GM19455 (cell line): Measurements from ENCODE around the gene TCEANC2.
"Not testable (repeated sequence)": the region's sequence is repeated elsewhere in the genome, so short reads cannot be mapped to it uniquely, and the experiment has no call there.

Source experiments
- ATAC-seq: cut with Tn5 transposase; IDR thresholded peaks from one replicate; pipeline ENCODE4 v1.9.1; 2021; ENCODE audit not compliant: unreplicated experiment

Gene TCEANC2

DNA sequence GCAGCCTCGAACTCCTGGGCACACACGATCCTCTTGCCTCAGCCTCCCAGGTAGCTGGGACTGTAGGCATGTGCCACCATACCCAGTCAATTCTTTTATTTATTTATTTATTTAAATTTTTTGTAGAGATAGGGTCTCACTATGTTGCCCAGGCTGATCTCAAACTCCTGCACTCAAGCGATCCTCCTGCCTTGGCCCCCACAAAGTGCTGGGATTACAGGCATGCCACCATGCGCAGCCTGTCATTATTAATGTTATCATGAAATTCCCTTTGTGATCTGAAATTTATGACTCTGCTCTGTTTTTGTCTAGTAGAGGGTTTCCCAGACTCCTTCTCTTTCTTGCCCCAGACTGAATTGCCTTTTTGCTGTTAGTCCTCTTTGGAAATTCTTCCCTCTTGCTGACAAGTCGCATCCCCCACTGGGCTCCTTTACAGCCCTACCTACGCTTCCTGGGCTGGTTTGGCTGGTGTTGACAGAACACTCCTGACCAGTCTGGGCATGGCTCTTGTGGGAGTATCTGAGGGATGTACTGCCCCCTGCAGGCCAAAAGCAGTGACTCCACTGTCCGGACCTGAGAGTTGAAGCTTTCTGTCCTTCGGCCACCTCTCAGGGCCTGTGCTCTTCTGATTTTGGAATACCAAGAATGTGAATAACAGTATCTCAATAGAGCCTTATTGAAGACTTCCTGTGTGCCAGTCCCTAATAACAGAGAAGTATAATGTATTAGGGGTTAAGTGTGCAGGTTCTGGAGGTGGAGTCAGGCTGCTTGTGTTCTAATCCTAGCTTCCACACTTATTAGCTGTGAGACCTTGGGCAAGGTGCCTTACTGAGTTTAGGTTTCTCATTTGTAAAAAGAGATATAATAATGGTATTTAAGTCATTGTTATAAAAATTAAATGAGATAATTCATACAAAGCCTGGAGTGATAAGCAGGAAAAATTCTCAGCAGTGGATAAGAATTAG lies 28.2 kb downstream of the TCEANC2 start:
- no peak for ATAC-seq

DNA sequence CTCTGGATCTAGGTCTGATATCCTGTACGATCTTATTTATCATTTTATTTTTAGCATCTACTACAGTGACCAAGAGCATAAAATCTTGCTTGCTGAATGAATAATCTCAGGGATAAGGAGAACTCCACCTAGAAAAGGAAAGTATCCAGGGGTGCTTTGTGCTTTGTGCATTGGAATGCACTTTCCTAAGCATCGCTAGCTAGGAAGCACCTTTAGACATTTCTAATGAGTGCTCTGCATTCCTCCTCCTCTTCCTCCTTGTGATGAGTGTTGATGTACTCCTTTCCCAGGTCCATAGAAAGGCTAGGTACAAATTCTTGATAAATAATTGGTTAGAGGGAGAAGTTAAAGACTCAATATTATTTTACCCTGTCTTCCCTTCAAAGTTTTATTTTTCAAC lies 31.4 kb downstream of the TCEANC2 start:
- ATAC-seq, result no peak

DNA sequence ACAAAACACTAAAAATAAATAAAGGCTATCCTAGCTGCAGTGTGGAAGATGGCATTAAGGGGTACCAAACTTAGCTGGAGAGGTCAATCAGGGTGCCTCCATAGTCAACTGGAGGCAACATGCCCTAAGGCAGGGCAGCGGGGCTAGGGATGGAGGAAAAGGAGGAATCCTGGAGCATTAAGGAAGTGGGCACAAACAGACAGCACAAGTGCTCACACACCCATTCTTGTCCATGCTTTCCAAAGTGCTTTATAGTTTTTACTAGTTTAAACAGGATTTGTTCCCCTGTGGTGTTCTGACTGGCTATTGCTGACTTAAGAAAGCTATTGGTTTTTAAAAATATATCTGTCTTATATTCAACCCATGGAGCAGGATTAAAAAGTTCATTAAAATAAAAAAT lies 33.3 kb downstream of the TCEANC2 start:
- ATAC-seq, result no peak

DNA sequence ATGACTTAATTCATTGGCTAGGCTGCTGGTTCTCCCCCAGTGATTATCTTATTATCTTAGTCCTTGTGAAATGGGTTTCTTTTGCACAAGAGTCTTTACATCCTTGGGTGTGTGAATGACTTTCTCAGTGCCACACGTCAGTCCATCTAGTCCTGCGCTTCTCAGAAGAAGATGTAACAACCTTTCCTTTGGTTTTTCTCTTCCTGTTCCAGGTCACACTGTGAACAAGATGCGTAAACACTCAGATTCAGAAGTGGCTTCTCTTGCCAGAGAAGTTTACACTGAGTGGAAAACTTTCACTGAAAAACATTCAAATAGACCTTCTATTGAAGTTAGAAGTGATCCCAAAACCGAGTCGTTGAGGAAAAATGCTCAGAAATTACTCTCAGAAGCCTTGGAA lies 35.0 kb downstream of the TCEANC2 start:
- no peak for ATAC-seq

DNA sequence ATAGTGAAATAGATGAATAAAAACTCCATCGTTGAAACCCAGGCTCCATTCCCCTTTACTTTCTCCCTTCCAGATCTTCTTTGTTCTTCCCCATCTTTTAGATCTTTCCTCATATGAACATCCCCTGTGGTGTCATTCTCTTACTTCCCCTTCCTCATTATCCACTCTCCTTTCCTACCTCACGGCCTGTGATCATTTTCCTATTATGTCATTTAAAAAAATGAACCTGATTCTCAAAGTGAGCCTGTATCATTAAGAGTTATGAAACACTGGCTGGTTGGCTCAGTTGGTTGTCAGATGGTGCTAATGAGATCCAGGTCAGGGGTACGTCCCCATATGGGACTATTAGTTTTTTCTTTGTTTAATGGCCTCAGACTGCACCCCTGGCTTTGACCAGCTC lies 38.3 kb downstream of the TCEANC2 start:
- no peak for ATAC-seq

DNA sequence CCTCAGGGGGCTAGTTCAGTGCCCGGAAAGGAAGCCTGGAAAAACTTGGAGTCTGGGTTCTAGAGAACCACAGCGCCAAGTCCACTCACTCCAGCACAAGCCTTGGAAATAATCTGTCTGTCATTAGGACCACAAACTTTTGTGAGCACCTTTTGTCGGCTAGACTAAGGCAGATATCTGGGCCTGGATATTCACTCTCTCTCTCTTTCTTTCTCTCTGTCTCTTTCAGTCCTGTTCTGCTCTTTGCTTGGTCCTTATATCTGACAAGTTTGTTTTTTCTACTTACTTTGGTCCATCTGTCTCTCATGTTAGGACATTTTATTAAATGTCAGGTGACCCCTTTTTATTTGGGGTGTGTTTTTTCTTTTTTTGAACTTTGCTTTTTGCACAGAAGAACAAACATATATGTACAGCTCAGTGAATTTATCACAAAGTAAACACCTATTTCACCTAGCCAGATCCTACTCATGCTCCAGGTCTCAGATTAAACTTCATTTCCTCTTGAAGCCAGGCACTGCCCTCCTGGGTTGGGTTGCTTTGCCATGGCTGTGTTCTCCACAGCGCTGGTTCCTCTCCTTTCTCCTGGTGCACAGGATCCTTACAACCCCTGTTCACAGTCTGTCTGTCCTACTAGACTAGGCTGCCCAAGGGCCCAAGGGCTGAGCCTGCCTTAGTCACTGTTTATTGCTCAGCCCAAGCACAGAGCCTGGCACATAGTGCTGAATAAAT lies 40.8 kb downstream of the TCEANC2 start:
- ATAC-seq, result no peak

DNA sequence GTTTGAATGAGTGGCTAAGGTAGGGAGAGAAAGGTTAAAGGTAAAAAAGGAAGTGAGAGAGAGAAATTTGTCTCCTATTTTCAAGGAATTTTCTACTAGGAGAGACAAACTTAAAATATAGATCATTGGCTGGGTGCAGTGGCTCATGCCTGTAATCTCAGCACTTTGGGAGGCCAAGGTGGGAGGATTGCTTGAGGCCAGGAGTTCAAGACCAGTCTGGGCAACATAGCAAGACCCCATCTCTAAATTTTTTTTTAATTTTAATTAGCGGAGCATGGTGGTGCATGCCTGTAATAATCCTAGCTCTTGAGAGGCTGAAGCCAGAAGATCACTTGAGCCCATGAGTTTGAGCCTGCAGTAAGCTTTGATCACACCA lies 41.3 kb downstream of the TCEANC2 start:
- ATAC-seq, result not testable (repeated sequence)

DNA sequence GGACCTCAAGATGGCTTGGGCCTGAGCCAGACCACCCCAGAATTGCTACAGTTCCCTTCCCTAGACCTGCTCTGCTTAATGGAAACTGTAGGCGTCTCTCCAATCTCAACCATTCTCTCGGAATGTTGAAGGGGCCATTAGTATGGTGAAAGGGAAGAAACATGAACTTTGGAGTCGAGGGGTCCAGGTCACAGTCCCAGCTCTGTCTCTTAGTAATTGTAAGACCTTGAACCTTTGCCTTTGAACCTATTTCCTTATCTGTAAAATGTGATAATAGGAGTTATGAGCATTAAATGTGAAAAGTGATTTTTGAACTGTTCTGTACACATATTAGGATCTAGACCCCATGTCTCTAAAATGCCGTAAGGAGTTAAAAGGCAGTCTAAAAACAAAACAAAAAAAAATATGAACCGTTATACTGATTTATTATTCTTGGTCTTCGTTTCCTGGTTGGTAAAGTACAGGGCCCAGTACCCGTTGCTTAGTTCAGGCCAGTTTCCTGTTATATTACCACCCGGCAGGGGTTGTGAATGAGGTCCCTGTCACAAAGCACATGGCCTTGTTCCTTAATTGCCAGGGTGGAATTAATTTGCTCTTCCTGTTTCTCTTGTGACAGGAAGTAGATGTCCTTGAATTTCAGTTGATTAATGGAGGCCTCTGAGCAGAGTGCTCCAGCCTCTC lies 42.3 kb downstream of the TCEANC2 start:
- no peak for ATAC-seq

DNA sequence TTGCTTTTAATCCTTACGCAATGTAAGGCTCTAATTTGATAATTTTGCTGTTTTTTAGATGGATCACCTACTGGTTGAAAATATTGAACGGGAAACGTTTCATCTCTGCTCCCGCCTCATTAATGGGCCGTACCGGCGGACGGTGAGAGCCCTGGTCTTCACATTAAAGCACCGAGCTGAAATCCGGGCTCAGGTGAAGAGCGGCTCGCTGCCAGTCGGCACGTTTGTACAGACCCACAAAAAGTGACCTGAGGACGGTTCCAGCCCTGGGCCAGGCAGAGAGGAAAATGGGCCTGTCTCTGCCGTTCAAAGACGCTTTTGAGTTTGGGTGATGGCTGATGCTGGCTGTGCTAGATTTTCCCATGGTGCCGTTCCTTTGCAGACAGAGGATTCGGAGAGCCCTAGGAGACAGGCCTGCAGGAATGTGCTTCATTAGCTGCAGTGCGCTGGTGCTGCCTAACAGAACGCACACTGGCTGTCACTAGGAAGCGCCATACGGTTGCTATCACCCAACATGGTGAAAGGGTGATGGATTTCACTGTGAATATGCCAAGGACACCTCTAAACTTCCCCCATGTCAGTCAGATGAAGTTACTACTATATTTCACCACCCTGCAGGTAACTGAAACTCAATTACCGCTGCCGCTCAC lies 42.9 kb downstream of the TCEANC2 start:
- no peak for ATAC-seq

DNA sequence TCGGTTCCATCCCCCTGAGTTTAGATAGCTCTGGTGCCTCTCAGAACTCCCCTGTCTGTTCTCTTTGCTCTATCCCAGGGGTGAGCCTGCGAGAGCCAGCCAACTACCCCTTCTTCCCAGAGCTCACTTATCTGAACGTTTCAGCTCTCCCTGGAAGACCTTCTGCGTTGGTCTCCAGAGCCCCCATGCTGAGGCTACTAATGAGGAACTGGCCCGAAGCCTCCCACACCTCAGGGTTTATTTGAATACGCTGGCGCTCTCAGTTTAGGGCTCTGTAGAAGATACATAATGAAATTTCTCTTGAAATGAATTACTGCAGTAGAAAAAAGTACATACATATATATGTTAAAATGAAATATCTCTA lies 43.5 kb downstream of the TCEANC2 start:
- ATAC-seq, result no peak

DNA sequence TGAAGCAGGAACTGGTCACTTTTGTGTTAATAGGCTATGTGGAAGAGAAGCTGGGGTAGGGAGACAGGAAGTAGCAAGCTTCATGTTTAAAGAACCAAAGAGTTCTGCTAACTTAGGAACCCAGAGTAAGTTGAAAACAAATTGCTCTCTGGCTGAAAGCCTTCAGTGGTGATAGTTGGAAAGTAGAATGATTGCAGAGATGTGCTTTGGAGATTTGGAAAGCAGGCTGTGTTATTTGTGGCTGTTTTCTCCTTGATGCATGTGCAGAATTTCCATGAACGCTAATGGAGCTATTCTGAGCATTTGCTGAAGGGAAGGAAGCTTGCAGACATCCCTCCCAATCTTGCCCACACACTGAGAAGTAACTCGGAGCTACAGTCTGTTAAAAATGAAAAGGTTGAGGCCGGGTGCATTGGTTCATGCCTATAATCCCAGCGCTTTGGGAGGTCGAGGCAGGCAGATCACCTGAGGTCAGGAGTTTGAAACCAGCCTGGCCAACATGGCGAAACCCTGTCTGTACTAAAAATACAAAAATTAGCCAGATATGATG lies 45.7 kb downstream of the TCEANC2 start:
- no peak for ATAC-seq

DNA sequence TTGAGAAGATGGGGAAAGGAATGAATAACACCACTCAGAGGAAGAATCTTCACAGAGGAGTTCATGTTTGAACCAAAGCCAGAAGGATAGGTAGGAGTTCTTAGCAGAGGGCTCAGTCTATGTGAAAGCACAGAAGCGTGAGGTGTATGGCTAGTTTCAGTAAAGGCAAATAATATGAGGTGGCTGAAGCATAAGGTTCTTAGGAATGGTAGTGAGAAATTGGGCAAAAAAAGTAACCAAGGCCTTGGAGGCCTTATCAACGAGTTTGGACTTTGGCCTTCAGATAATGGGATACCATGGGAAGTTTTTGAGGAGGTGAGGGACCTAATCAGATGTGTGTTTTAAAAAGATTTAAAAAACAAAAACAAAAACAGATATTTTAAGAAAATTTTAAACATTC lies 47.1 kb downstream of the TCEANC2 start:
- ATAC-seq, result no peak

DNA sequence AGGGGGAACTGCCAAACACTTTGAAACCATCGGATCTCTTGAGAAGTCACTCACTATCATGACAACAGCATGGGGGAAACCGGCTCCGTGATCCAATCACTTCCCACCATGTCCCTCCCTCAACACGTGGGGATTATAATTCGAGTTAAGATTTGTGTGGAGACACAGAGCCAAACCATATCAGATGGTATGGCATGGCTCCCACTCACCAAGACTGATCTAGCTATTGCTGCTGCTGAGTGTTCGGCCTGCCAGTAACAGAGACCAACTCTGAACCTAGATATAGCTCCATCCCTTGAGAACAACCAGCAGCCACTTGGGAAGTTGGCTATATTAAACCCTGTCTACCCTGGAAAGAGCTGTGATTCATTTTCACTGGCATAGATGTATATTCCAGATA lies 50.0 kb downstream of the TCEANC2 start:
- ATAC-seq, result no peak

DNA sequence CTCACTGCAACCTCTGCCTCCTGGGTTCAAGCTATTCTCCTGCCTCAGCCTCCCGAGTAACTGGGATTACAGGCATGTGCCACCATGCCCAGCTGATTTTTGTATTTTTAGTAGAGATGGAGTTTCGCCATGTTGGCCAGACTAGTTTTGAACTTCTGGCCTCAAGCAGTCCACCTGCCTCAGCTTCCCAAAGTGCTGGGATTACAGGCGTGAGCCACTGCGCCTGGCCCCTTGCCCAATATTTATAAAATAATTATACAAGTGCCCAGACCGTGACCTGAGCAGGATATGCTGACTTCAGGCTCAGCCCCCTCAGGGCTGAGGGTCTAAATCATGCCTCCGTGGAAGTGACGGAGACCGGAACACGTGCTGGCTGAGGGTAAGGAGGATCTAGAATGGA lies 51.2 kb downstream of the TCEANC2 start:
- ATAC-seq, result not testable (repeated sequence)

DNA sequence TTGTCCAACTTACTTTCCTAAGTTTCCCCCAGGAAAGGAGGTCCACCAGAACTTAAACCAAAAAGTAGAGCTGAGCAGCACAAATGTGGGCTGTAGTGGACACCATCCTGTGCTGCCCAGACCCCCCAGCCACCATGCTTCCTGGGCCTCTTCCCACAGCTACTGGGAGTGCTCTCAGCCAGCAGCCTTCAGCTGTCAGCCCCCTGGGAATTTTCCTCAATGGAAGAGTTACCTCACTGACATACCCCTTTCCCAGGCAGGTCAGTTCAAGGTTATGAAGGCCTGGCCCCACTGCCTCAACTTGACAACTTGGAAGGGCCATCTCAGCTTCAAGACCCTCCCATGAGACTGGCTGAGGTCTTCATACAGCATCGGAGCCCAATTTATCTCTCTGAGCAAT lies 51.7 kb downstream of the TCEANC2 start:
- ATAC-seq, result no peak

DNA sequence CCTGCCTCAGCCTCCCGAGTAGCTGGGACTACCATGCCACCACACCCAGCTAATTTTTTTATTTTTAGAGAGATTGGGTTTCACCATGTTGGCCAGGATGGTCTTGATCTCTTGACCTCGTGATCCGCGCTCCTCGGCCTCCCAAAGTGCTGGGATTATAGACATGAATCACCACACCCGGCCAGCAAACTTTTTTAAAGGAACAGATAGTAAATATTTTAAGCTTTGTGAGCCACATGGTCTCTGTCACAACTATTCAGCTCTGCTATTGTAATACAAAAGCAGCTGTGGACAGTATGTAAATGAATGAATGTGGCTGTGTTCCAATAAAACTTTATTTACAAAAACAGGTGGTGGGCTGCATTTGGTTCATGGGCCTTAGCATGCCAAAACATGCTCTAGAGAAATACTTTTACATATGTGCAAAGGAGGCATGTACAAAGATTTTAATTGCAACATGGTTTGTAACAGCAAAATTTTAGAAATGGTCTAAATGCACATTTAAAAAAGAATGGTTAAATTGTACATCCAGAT lies 52.4 kb downstream of the TCEANC2 start:
- ATAC-seq, result no peak

DNA sequence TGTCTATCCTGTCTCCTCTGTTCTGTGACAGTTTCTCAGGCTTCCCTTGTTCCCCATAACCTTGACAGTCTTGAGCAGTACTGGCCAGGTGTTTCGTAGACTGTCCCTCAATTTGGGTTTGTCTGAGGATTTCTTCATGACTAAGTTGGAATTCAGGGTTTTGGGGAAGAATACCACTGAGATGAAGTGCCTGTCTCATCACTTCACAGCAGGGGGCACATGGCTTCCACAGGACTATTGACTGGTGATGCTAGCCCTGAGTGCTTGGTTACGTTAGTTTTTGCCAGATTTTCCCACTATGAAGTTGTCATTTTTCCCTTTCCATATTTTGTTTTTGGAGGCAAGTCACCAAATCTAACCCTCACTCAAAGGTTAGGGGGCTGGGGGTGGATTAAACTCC lies 53.7 kb downstream of the TCEANC2 start:
- ATAC-seq, result no peak

DNA sequence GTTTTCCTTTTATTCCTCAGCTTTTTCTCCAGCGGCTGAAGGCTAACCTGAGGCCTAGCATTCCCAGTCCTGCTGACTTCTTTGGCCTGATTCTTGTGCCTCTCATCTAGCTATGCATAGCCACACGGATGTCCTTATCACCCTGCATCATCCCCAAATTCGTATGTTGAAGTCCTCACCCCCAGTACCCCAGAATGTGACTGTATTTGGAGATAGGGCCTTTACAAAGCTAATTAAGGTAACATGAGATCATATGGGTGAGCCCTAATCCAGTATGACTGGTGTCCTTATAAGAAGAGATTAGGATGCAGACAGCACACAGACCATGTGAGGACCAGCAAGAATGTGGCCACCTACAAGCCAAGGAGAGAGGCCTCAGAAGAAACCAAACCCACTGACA lies 54.7 kb downstream of the TCEANC2 start:
- no peak for ATAC-seq

DNA sequence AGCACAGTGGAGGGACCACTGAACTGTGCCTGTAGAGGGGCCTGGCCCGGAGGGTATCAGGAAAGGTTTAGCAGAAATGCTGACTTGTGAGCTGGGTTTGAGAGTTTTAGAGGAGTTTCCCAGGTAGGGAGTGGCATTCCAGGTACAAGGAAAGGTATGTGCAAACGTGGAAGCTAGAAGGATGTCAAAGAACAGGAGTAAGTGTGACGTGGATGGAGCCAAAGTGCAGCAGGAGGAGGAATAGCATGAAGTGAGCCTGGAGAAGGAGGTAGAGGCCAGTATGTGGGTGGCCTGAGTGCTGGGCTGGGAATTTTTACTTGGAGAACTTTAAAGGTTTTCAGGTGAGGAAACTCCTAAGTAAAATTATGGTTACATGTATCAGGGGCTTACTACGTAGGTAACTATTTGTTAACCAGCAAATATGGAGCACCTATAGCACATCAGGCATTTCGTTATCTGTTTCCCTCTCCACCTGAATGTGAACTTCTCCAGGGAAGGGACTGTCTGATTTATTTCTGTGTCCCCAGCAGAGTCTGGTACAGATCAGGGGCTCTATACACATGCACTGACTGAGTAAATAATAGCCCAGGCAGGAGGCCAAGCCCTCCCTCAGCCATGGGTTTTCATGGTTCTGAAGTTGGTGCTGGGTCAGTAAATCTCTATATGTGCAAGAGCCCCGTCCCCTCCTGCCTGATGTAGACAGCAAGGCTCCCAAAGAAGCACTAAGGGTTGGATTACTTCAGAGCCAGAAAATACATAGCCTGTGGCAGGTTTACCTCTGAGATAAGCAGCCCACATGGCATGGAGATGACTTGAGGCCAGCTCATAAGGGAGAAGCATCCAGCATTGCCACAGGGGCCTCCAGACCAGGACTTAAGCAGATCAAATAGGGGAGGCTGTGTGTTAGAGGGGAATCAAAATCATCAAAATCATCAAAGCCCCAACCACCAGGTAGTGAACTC lies 56.0 kb downstream of the TCEANC2 start:
- ATAC-seq, result no peak

DNA sequence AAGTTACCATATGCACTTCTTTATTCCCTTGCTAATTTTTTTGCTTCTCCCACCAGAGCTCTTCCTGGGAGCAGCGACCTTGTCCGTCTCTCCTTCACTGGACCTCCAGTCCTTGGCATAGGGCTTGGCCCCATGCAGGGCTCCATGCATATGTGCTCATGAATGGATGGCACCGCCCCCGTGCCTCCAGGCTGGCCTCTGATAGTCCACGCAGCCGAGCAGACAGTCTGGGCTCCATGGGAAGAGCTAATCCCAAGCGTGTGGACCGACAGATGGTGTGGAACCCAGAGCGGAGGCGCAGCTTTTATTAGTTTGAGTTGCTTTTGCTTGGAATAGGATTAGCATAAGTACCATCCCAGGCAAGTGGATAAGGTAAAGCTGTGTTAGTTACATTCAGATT lies 57.6 kb downstream of the TCEANC2 start:
- no peak for ATAC-seq
